ENCODE data around the gene CPEB3. TPM values are rescaled to one million over a fixed set of nuclear protein-coding genes. Genes with fewer than 3 reads are reported as not detected.

CPEB3 gene
- total RNA-seq, 1 donor from 2014 or later, result 2.4 TPM

DNA sequence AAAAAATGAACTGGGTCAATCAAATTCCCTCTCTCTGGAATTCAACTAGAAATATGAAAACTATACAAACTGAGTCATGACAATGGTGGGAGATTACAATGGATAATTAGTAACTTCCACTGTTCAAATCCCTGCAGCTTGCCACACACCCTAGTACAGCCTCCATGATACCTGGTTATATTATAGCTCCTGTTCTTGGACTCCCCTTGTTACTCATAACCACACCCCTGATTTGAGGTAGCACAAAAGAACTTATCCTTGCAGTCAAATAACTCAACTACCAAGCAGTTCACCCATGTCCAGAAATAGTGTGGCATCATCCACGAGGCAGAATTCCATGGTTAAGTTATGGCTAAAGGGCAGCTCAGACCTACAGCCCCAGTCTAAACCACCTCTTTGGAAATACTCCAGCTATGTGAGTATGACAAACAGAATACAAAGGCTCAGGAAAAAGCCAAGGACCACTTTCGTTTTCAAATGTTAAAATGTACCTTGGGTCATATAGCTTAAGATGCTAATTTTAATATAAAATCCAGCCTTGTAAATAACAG is 164.7 kb downstream of the CPEB3 start:
- FAIRE-seq (no peak), DNase-seq (ENCODE audit: low read depth) (peak; percentile 49)
- Histone ChIP-seq H3K4me3 (ENCODE audit: low read depth, low read length) (no peak overlapping the region), H3K27me3 (ENCODE audit: control insufficient read depth, insufficient read depth, low read length) (no peaks in the 10 kb centered on the region), H3K36me3 (ENCODE audit: control insufficient read depth, insufficient read depth, low read length) (no peaks in the 10 kb centered on the region)
- TF ChIP-seq, protein P1, sequence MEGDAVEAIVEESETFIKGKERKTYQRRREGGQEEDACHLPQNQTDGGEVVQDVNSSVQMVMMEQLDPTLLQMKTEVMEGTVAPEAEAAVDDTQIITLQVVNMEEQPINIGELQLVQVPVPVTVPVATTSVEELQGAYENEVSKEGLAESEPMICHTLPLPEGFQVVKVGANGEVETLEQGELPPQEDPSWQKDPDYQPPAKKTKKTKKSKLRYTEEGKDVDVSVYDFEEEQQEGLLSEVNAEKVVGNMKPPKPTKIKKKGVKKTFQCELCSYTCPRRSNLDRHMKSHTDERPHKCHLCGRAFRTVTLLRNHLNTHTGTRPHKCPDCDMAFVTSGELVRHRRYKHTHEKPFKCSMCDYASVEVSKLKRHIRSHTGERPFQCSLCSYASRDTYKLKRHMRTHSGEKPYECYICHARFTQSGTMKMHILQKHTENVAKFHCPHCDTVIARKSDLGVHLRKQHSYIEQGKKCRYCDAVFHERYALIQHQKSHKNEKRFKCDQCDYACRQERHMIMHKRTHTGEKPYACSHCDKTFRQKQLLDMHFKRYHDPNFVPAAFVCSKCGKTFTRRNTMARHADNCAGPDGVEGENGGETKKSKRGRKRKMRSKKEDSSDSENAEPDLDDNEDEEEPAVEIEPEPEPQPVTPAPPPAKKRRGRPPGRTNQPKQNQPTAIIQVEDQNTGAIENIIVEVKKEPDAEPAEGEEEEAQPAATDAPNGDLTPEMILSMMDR (IDR thresholded peaks at IDR 0.05; ENCODE audit: insufficient read depth, low read length, severe bottlenecking), result no peak

GRCh38 chr10:92125144-92125543 is 165.7 kb downstream of the CPEB3 start:
- DNase-seq (ENCODE audit: low read depth) (no peak), FAIRE-seq (no peak)
- Histone ChIP-seq H3K36me3 (ENCODE audit: control insufficient read depth, insufficient read depth, low read length) (no peaks in the 10 kb centered on the region), H3K27me3 (ENCODE audit: control insufficient read depth, insufficient read depth, low read length) (no peaks in the 10 kb centered on the region), H3K4me3 (ENCODE audit: low read depth, low read length) (no peak overlapping the region)
- TF ChIP-seq, protein P1 (IDR thresholded peaks at IDR 0.05; ENCODE audit: insufficient read depth, low read length, severe bottlenecking), result no peak

- FAIRE-seq (no peak), DNase-seq (ENCODE audit: low read depth) (peak; percentile 91)
- no peak overlapping the region for H3K4me3 ChIP-seq (ENCODE audit: low read depth, low read length)
- no peaks in the 10 kb centered on the region for H3K36me3 ChIP-seq (ENCODE audit: control insufficient read depth, insufficient read depth, low read length)
- TF ChIP-seq, protein P1 (IDR thresholded peaks at IDR 0.05; ENCODE audit: insufficient read depth, low read length, severe bottlenecking), result no peak
- no peaks in the 10 kb centered on the region for H3K27me3 ChIP-seq (ENCODE audit: control insufficient read depth, insufficient read depth, low read length)
Measured at GRCh38 chr10:92124616-92125143, 166.2 kb downstream of the CPEB3 start.

- DNase-seq (ENCODE audit: low read depth), result no peak
- Histone ChIP-seq H3K27me3 (ENCODE audit: control insufficient read depth, insufficient read depth, low read length) (no peaks in the 10 kb centered on the region), H3K36me3 (ENCODE audit: control insufficient read depth, insufficient read depth, low read length) (no peaks in the 10 kb centered on the region), H3K4me3 (ENCODE audit: low read depth, low read length) (no peak overlapping the region)
- no peak for FAIRE-seq
- TF ChIP-seq, protein P1 (IDR thresholded peaks at IDR 0.05; ENCODE audit: insufficient read depth, low read length, severe bottlenecking), result no peak
Measured at GRCh38 chr10:92124020-92124419, 166.9 kb downstream of the CPEB3 start.

- H3K4me3 ChIP-seq (ENCODE audit: low read depth, low read length), result no peak overlapping the region
- H3K36me3 ChIP-seq (ENCODE audit: control insufficient read depth, insufficient read depth, low read length), result no peaks in the 10 kb centered on the region
- FAIRE-seq (no peak), DNase-seq (ENCODE audit: low read depth) (peak; percentile 83)
- TF ChIP-seq, protein P1 (IDR thresholded peaks at IDR 0.05; ENCODE audit: insufficient read depth, low read length, severe bottlenecking), result no peak
- no peaks in the 10 kb centered on the region for H3K27me3 ChIP-seq (ENCODE audit: control insufficient read depth, insufficient read depth, low read length)
Measured at GRCh38 chr10:92122941-92123450, 167.9 kb downstream of the CPEB3 start.

Measured in bronchial epithelial cell (primary cell).